ENCODE results near the gene ADH1B. TPM values are rescaled to one million over a fixed set of nuclear protein-coding genes. Genes with fewer than 3 reads are reported as not detected.
A peak's percentile ranks its signal among the peaks of the same experiment; 100 is the strongest.
"Not testable (repeated sequence)": the region's sequence is repeated elsewhere in the genome, so short reads cannot be mapped to it uniquely, and the experiment has no call there.

The ADH1B gene
- polyA plus RNA-seq, 1 experiment = 29.1 TPM

GRCh38 chr4:99324979-99325378 is 3.8 kb upstream of the ADH1B start:
- POLR2A ChIA-PET = interaction anchor here (1.1 kb wide), 1 partner anchor 123 kb away, joined by 3 read pairs; no protein-coding TSS in a partner anchor
- H3K4me3 ChIP-seq (ENCODE audit: low read depth, low read length) = no peak overlapping the region

GRCh38 chr4:99324361-99324760 is 3.2 kb upstream of the ADH1B start:
- POLR2A ChIA-PET = interaction anchor here (1.1 kb wide), 1 partner anchor 123 kb away, joined by 3 read pairs; no protein-coding TSS in a partner anchor
- no peak for TF ChIP-seq CTCF (IDR thresholded peaks at IDR 0.05; ENCODE audit: low read depth, low read length)
- Histone ChIP-seq H3K27ac (ENCODE audit: low read depth, low read length) (no peak overlapping the region), H3K4me3 (ENCODE audit: low read depth, low read length) (no peak overlapping the region), H3K27me3 (ENCODE audit: control insufficient read depth, insufficient read depth, low read length) (no peaks in the 10 kb centered on the region), H3K9me3 (ENCODE audit: control insufficient read depth, insufficient read depth, low read length) (peaks cover 8% of the 10 kb centered on the region)
- DNase-seq (ENCODE audit: low read depth, low spot score) = no peak
- CTCF ChIA-PET = interaction anchor here (0.8 kb wide), 1 partner anchor 139 kb away, joined by 4 read pairs; no protein-coding TSS in a partner anchor

More at GRCh38 chr4:99324979-99325378, 3.8 kb upstream of the ADH1B start:
- Histone ChIP-seq H3K9me3 (ENCODE audit: control insufficient read depth, insufficient read depth, low read length) (peaks cover 8% of the 10 kb centered on the region), H3K27ac (ENCODE audit: low read depth, low read length) (no peak overlapping the region), H3K27me3 (ENCODE audit: control insufficient read depth, insufficient read depth, low read length) (no peaks in the 10 kb centered on the region)
- DNase-seq (ENCODE audit: low read depth, low spot score) = peak; percentile 70
- no peak for TF ChIP-seq CTCF (IDR thresholded peaks at IDR 0.05; ENCODE audit: low read depth, low read length)
- CTCF ChIA-PET = interaction anchor here (0.8 to 1.6 kb wide), 2 partner anchors 80 to 138 kb away, joined by 3 to 4 read pairs; no protein-coding TSS in a partner anchor

- H3K4me3 ChIP-seq (ENCODE audit: low read depth, low read length) = no peak overlapping the region
- H3K9me3 ChIP-seq (ENCODE audit: control insufficient read depth, insufficient read depth, low read length) = peaks cover 8% of the 10 kb centered on the region
- no peaks in the 10 kb centered on the region for H3K27me3 ChIP-seq (ENCODE audit: control insufficient read depth, insufficient read depth, low read length)
- ChIA-PET CTCF (no interaction called here), POLR2A (interaction anchor here (1.1 kb wide), 1 partner anchor 122 kb away, joined by 3 read pairs; no protein-coding TSS in a partner anchor)
- H3K27ac ChIP-seq (ENCODE audit: low read depth, low read length) = no peak overlapping the region
- DNase-seq (ENCODE audit: low read depth, low spot score) = peak; percentile 7
- TF ChIP-seq CTCF (IDR thresholded peaks at IDR 0.05; ENCODE audit: low read depth, low read length) = no peak
Observed at GRCh38 chr4:99323756-99324155, 2.6 kb upstream of the ADH1B start.

DNA sequence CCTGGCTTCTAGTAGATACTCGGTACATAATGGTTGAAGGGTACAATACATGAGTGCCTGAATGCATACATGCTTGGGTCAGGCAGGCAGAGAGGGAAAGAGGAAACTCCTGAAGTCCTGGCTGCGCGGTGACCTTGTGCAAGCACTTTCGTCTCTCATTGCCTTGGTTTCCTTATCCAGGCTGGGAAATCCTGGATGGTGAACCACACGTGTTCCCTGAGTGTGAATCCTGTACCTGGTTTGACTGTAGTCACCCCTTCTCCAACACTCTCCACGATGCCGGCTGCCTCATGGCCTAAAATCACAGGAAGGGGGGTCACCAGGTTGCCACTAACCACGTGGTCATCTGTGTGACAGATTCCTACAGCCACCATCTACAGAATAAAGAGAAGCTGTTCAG is 3.4 kb downstream of the ADH1B start:
- DNase-seq (ENCODE audit: low read depth, low spot score); H3K27me3 ChIP-seq (ENCODE audit: control insufficient read depth, insufficient read depth, low read length); H3K27ac ChIP-seq (ENCODE audit: low read depth, low read length); H3K9me3 ChIP-seq (ENCODE audit: control insufficient read depth, insufficient read depth, low read length); H3K4me3 ChIP-seq (ENCODE audit: low read depth, low read length); CTCF ChIA-PET; POLR2A ChIA-PET: not testable (repeated sequence)

DNA sequence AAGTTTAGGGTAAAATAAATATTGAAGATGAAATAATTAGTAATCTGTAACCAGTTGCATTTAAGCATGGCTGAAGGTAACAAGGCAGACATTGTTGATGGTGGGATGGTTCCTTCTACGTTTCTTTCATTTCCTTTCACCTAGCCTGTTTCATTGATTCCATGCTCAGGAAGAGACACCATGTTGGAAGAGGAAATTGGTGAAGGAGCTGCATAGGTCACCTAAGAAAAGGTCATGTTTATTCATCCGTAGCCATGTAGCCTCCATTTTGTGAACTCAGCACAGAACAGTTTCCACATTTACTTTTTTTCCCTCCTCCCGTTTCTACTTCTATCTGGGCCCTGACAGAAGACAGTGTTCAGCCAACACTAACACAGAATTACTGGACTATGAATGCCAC is 3.8 kb downstream of the ADH1B start:
- Histone ChIP-seq H3K4me3 (ENCODE audit: low read depth, low read length) (no peak overlapping the region), H3K27ac (ENCODE audit: low read depth, low read length) (no peak overlapping the region), H3K9me3 (ENCODE audit: control insufficient read depth, insufficient read depth, low read length) (no peaks in the 10 kb centered on the region), H3K27me3 (ENCODE audit: control insufficient read depth, insufficient read depth, low read length) (no peaks in the 10 kb centered on the region)
- ChIA-PET CTCF (interaction anchor here (0.6 kb wide), 1 partner anchor 621 kb away, joined by 3 read pairs; no protein-coding TSS in a partner anchor), POLR2A (no interaction called here)
- DNase-seq (ENCODE audit: low read depth, low spot score) = no peak
- no peak for TF ChIP-seq CTCF (IDR thresholded peaks at IDR 0.05; ENCODE audit: low read depth, low read length)
